ENCODE results near the gene DENND5A. TPM values are rescaled to one million over a fixed set of nuclear protein-coding genes. Genes with fewer than 3 reads are reported as not detected.

DENND5A gene
- total and polyA plus RNA-seq, 2 of the 8 experiments (the other 6 are each of a cell fraction or from before 2014, with no cell fraction given): 65.7 to 139 TPM

DNA sequence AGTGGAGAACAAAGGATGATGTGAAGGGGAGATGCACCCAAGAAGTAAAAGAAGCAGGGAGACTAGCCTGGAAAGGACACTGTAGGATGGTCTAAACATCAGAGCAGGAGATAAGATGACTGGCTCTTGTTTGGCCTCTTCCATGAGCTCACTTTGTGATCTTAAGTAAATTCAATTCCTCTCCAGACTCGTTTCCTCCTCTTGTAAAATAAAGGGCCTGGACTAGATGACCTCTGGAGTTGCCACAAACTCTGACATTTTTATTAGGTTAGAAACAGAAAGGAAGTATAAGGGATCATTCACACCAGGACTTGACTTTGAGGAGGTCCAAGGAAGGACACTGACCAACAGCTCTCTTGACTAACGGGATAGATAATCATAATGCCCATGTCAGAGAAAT lies 113.5 kb downstream of the DENND5A start:
- Histone ChIP-seq H2BK120ac (replicated peaks; ENCODE audit: low read depth, low read length) (no peak overlapping the region), H3K23me2 (ENCODE audit: low read depth, low read length) (no peaks in the 10 kb centered on the region), H3K36me3 (ENCODE audit: control insufficient read depth in 2 of 4, insufficient read depth in 4 of 4, low read length in 3 of 4) (peaks cover 9 to 41% (median 17%) of the 10 kb centered on the region in 4 experiments), H2BK15ac (ENCODE audit: low read length) (no peak overlapping the region), H4K5ac (ENCODE audit: insufficient read length, low read depth, low read length) (no peak overlapping the region), H3K4me3 (ENCODE audit: extremely low read depth in 1 of 4, insufficient read depth in 2 of 4, low read depth in 3 of 4, low read length in 4 of 4) (no peak overlapping the region), H3K4me1 (replicated peaks in 1 of 4; ENCODE audit: control insufficient read depth in 3 of 4, insufficient read depth in 4 of 4, low read length in 3 of 4) (no peaks in the 10 kb centered on the region), H3K4me2 (ENCODE audit: insufficient read depth in 1 of 2, low read depth in 2 of 2, low read length in 2 of 2) (no peak overlapping the region), H3K18ac (ENCODE audit: extremely low read depth, low read length) (no peak overlapping the region), H4K20me1 (replicated peaks in 1 of 2; ENCODE audit: control insufficient read depth in 1 of 2, insufficient read depth in 2 of 2, low read length in 2 of 2) (no peaks in the 10 kb centered on the region), H3K14ac (ENCODE audit: insufficient read length) (no peak overlapping the region), H2BK12ac (ENCODE audit: low read depth, low read length) (no peak overlapping the region), H3K4ac (replicated peaks; ENCODE audit: insufficient read length, low read depth, low read length) (no peak overlapping the region), H4K8ac (ENCODE audit: extremely low read depth, insufficient read depth, low read length) (no peak overlapping the region), H2AK5ac (ENCODE audit: low read depth, low read length) (no peak overlapping the region), H2BK5ac (ENCODE audit: low read depth, low read length) (no peak overlapping the region), H4K91ac (replicated peaks; ENCODE audit: insufficient read length, low read length) (no peak overlapping the region), H2BK20ac (ENCODE audit: low read length) (no peak overlapping the region), H3K56ac (replicated peaks; ENCODE audit: insufficient read length, low read depth, low read length) (no peak overlapping the region), H3K9me3 (ENCODE audit: insufficient read depth in 2 of 2, low read depth in 1 of 2, low read length in 1 of 2) (no peaks in the 10 kb centered on the region), H3K79me2 (ENCODE audit: control insufficient read depth in 1 of 2, insufficient read depth in 2 of 2, low read length in 2 of 2) (no peaks in the 10 kb centered on the region), H3K27ac (ENCODE audit: low read depth, low read length) (no peak overlapping the region), H2AFZ (ENCODE audit: low read length) (no peak overlapping the region), H3K23ac (ENCODE audit: insufficient read length) (no peak overlapping the region), H3K79me1 (ENCODE audit: low read depth, low read length) (no peaks in the 10 kb centered on the region), H3K9ac (replicated peaks in 1 of 4; ENCODE audit: extremely low read depth in 1 of 4, low read depth in 3 of 4, low read length in 3 of 4) (no peak overlapping the region), H3K27me3 (replicated peaks in 1 of 4; ENCODE audit: control insufficient read depth in 3 of 4, extremely low read depth in 1 of 4, insufficient read depth in 3 of 4, low read length in 3 of 4) (no peaks in the 10 kb centered on the region)
- 90% methylated on average over 2 of the region's 2 CpGs; no CpG with 5 or more reads in 1 of the 2 experiments for WGBS, 2 experiments (ENCODE audit: extremely low coverage in 1 of 2, insufficient coverage in 1 of 2, insufficient read length in 1 of 2, insufficient replicate concordance in 2 of 2, low coverage in 1 of 2, low lambda C conversion rate in 2 of 2, missing lambda C conversion rate in 1 of 2)
- FAIRE-seq (no peak), DNase-seq (ENCODE audit: low read depth in 1 of 2, low spot score in 2 of 2) (peak in 1 of 2 experiments; percentile 11)
- TF ChIP-seq GABPA (IDR thresholded peaks at IDR 0.05; ENCODE audit: borderline replicate concordance, insufficient read depth, low read length) (no peak), HDAC6 (IDR thresholded peaks at IDR 0.05; ENCODE audit: low read depth, low read length) (no peak), POU5F1 (IDR thresholded peaks at IDR 0.05; ENCODE audit: low read depth, low read length) (no peak), TCF12 (IDR thresholded peaks at IDR 0.05; ENCODE audit: low read depth, low read length) (no peak)
- TF ChIP-seq, protein P1, sequence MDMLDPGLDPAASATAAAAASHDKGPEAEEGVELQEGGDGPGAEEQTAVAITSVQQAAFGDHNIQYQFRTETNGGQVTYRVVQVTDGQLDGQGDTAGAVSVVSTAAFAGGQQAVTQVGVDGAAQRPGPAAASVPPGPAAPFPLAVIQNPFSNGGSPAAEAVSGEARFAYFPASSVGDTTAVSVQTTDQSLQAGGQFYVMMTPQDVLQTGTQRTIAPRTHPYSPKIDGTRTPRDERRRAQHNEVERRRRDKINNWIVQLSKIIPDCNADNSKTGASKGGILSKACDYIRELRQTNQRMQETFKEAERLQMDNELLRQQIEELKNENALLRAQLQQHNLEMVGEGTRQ (IDR thresholded peaks at IDR 0.05; ENCODE audit: low read length): no peak
- ChIA-PET POLR2A (ENCODE audit: partially characterized antibody) (interaction anchor here (0.6 kb wide), 1 partner anchor 105 kb away, joined by 3 read pairs; no protein-coding TSS in a partner anchor), CTCF (ENCODE audit: partially characterized antibody) (interaction anchor here (1.6 to 7.4 kb wide), 2 partner anchors 13 to 30 kb away, joined by 5 to 38 read pairs; no protein-coding TSS in a partner anchor)

All from H1 (cell line).